GM12878 (cell line): Measurements from ENCODE around the gene EDN2. TPM values are rescaled to one million over a fixed set of nuclear protein-coding genes. Genes with fewer than 3 reads are reported as not detected.

ENCODE experiments used
- ATAC-seq: fragments of 200-7000 bp; cut with Tn5 transposase; 3 replicates; pipeline ENCODE4 v1.9.1; 2020; ENCODE audit warnings: mild to moderate bottlenecking, moderate library complexity
- BruUV-seq: library from RNA; stranded (reverse); fragments of 400-500 nt; replicated peaks from 2 replicates; lab custom pipeline; 2021; lab: Mats Ljungman, UMichigan
- CTCF ChIA-PET: fragments of 300-600 bp; sonication (Branson Sonifier 250); formaldehyde crosslinking; extraction: SDS; loops from one replicate; lab custom pipeline; 2021; ENCODE audit warnings: inconsistent platforms; lab: Yijun Ruan, JAX
- POLR2A ChIA-PET: fragments of 350-600 bp; formaldehyde crosslinking; extraction: SDS; loops from one replicate; lab custom pipeline; 2021; ENCODE audit warnings: inconsistent platforms; lab: Charles Lee
- RAD21 ChIA-PET: fragments of 300-600 bp; sonication (Branson Sonifier 250); formaldehyde crosslinking; loops from one replicate; lab custom pipeline; 2023; ENCODE audit warnings: antibody characterized with exemption; ENCODE audit not compliant: unreplicated experiment; lab: Charles Lee
- SMC1A ChIA-PET: fragments of 300-600 bp; sonication (Branson Sonifier 250); formaldehyde crosslinking; loops from one replicate; lab custom pipeline; 2023; ENCODE audit not compliant: unreplicated experiment, uncharacterized antibody; lab: Charles Lee
- DNase-seq: peaks from one replicate; pipeline ENCODE4 v3.0.0-alpha.2; 2011; ENCODE audit warnings: low read depth, low spot score
- FAIRE-seq: peaks from 3 replicates; lab custom pipeline; 2011; peaks lifted over from hg19 to GRCh38; lab: Jason Lieb, UNC
- H2AFZ ChIP-seq: 2 replicates; pipeline ENCODE4 v1.6.0; 2011; ENCODE audit warnings: low read depth, low read length, control low read depth; ENCODE audit not compliant: control insufficient read depth
- H3K27ac ChIP-seq: 2 replicates; pipeline ENCODE4 v1.5.1; 2011; ENCODE audit warnings: control low read depth; ENCODE audit not compliant: control insufficient read depth, insufficient read depth
- H3K27me3 ChIP-seq, 2 experiments: replicated peaks in 1 of 2; 2 replicates each; pipeline versions ENCODE4 v1.6.0 to v1.6.1; 2011; ENCODE audit warnings: low read length in 1 of 2; ENCODE audit not compliant: control insufficient read depth in 2 of 2, insufficient read depth in 2 of 2
- H3K36me3 ChIP-seq, 2 experiments: 2 replicates each; pipeline ENCODE4 v1.5.1; 2011; ENCODE audit warnings: low read length in 1 of 2; ENCODE audit not compliant: control insufficient read depth in 2 of 2, insufficient read depth in 2 of 2
- H3K4me1 ChIP-seq: 2 replicates; pipeline ENCODE4 v1.6.1; 2011; ENCODE audit warnings: mild to moderate bottlenecking, low read length, moderate library complexity, mixed read lengths; ENCODE audit not compliant: control insufficient read depth, insufficient read depth
- H3K4me2 ChIP-seq: 2 replicates; pipeline ENCODE4 v1.6.0; 2011; ENCODE audit warnings: control low read depth; ENCODE audit not compliant: control insufficient read depth, insufficient read depth
- H3K4me3 ChIP-seq: fragments of 200-600 bp; sonication (generic); 2 replicates; pipeline ENCODE4 v1.5.1; 2016
- H3K79me2 ChIP-seq: 2 replicates; pipeline ENCODE4 v1.6.0; 2011; ENCODE audit warnings: low read length; ENCODE audit not compliant: control insufficient read depth, insufficient read depth
- H3K9ac ChIP-seq: 2 replicates; pipeline ENCODE4 v1.8.0; 2011; ENCODE audit warnings: low read length, control low read depth, mixed read lengths; ENCODE audit not compliant: control insufficient read depth, insufficient read depth
- H3K9me3 ChIP-seq: replicated peaks from 3 replicates; pipeline ENCODE4 v1.5.1; 2011; ENCODE audit warnings: mild to moderate bottlenecking, low read length; ENCODE audit not compliant: control insufficient read depth, insufficient read depth
- H4K20me1 ChIP-seq: 2 replicates; pipeline ENCODE4 v1.6.0; 2011; ENCODE audit not compliant: control insufficient read depth, insufficient read depth
- EZH2 ChIP-seq: IDR thresholded peaks from 2 replicates; pipeline ENCODE4 v1.6.1; 2012; ENCODE audit warnings: low read depth, mild to moderate bottlenecking, control low read depth, inconsistent platforms, low read length, borderline replicate concordance; ENCODE audit not compliant: control insufficient read depth
- FOXK2 ChIP-seq: fragments of 450-650 bp; IDR thresholded peaks from 2 replicates; pipeline ENCODE4 v1.6.1; 2017; ENCODE audit warnings: mild to moderate bottlenecking, moderate library complexity
- MAX ChIP-seq: IDR thresholded peaks from 2 replicates; pipeline ENCODE4 v1.6.1; 2012; ENCODE audit warnings: low read depth, low read length, improper control_type of control experiment
- NFYA ChIP-seq: IDR thresholded peaks from 2 replicates; pipeline ENCODE4 v1.6.1; 2011; ENCODE audit warnings: low read depth, mild to moderate bottlenecking, low read length, improper control_type of control experiment, borderline replicate concordance
- NFYB ChIP-seq: IDR thresholded peaks from 2 replicates; pipeline ENCODE4 v1.6.1; 2011; ENCODE audit warnings: low read depth, mild to moderate bottlenecking, low read length, improper control_type of control experiment, moderate library complexity; ENCODE audit not compliant: insufficient read depth
- PKNOX1 ChIP-seq: fragments of 450-650 bp; IDR thresholded peaks from 2 replicates; pipeline ENCODE4 v1.6.1; 2016; ENCODE audit warnings: mild to moderate bottlenecking
- SKIL ChIP-seq: fragments of 450-650 bp; IDR thresholded peaks from 2 replicates; pipeline ENCODE4 v1.6.1; 2017; ENCODE audit warnings: mild to moderate bottlenecking, low read depth, inconsistent platforms; ENCODE audit not compliant: poor library complexity, severe bottlenecking
- SMAD5 ChIP-seq: IDR thresholded peaks from 2 replicates; pipeline ENCODE4 v1.6.1; 2016; ENCODE audit warnings: antibody characterized with exemption, low read depth
- SPI1 ChIP-seq: IDR thresholded peaks from 2 replicates; pipeline ENCODE4 v1.6.1; 2011; ENCODE audit warnings: low read depth, mild to moderate bottlenecking, low read length, moderate library complexity, borderline replicate concordance; ENCODE audit not compliant: insufficient read depth
- WGBS: methylation state at CpG from one replicate; pipeline ENCODE4 v1.1.6; 2016; ENCODE audit warnings: low lambda C conversion rate; ENCODE audit not compliant: insufficient replicate concordance, insufficient coverage; ENCODE audit errors: missing lambda C conversion rate; 5-methylcytosine and 5-hydroxymethylcytosine counted together
- in situ Hi-C: fragments of 300-500 bp; cut with MboI; formaldehyde crosslinking; loops from 9 replicates; pipeline ENCODE4 v1.14.3; 2018; ENCODE audit warnings: mixed read lengths
- intact Hi-C: fragments of 100-400 bp; cut with micrococcal nuclease; formaldehyde crosslinking; loops from one replicate; pipeline ENCODE4 v1.14.2; 2022; ENCODE audit not compliant: unreplicated experiment
- polyA plus RNA-seq, 11 experiments: library from polyadenylated mRNA; depleted of rRNA in 4 of 11; unstranded in 6 of 11; stranded (reverse) in 5 of 11; fragments of >200 nt; fragmentation: Nextera tagmentation in 4 of 11; fragmentation: Illumina TruSeq in 1 of 11; extraction: Ambion mirVana in 4 of 11; extraction: Trizol in 1 of 11; gene quantifications; 1 replicate in 1 of 11; 2 replicates in 10 of 11; pipeline versions ENCODE4 v1.2.1 to v1.2.3, GENCODE V29; 2011 to 2016; ENCODE audit warnings: inconsistent platforms in 2 of 11, missing spikeins in 2 of 11, low read depth in 1 of 11
- total RNA-seq, 4 experiments: library from RNA; depleted of rRNA in 3 of 4; stranded (reverse); fragments of >200 nt in 3 of 4; fragmentation: Illumina TruSeq in 1 of 4; extraction: Trizol in 1 of 4; gene quantifications; 2 replicates each; pipeline versions ENCODE4 v1.2.1 to v1.2.3, GENCODE V29; 2013 to 2021
- TF ChIP-seq, protein P1 (sequence below): IDR thresholded peaks from 2 replicates; pipeline ENCODE4 v1.6.1; 2012; ENCODE audit warnings: improper control_type of control experiment, low read depth, low read length; ENCODE audit not compliant: insufficient replicate concordance
- TF ChIP-seq, protein P2 (sequence below), 3 experiments: IDR thresholded peaks in 2 of 3; conservative IDR thresholded peaks in 1 of 3; 2 replicates each; pipeline ENCODE4 v1.5.1; 2011; ENCODE audit warnings: low read depth in 3 of 3, low read length in 3 of 3, mild to moderate bottlenecking in 3 of 3, control low read depth in 2 of 3, moderate library complexity in 2 of 3, inconsistent platforms in 1 of 3, mixed read lengths in 1 of 3; ENCODE audit not compliant: control insufficient read depth in 2 of 3, insufficient read depth in 1 of 3; ENCODE audit errors: extremely low read depth in 1 of 3

The EDN2 gene
- total and polyA plus RNA-seq, 10 of the 15 experiments (the other 5 are each of a cell fraction or from before 2014, with no cell fraction given) = 0.11 to 1.5 (median 0.43) TPM; not detected in 1

DNA sequence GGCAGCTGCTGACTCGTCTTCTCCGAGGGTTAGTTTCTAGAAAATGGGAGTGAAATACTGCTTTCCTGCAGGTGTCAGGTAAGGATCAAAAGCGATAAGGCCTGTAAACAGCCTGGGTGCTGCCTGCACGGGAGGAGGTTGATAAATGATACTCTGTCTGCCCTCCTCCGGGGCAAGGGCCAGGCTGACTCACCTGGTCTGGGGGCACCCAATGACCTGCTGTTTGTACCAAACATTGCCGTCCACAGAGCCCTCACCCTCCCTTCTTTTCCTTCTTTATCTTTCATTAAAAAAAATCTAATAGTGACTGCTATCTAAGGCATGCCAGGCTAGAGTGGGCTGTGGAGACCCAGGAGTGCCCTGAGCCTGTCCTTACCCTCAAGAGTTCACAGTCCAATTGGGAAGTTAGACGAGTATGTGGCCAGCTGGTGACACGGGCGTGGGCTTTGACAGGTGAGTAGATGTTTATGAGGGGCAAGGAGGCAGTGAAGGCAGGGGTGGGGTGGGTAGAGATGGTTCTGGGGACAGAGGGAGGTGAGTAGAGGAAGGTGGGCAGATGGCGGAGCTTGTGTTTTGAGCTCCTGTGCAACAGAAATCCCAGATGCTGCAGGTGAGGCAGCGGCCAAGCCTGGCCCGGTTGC is 16.2 kb downstream of the EDN2 start:
- Histone ChIP-seq H3K27ac (no peak overlapping the region), H3K4me2 (no peak overlapping the region), H3K9ac (no peak overlapping the region), H3K27me3 (no peaks in the 10 kb centered on the region; a peak in 1 of 4 replicates), H4K20me1 (no peaks in the 10 kb centered on the region), H3K4me3 (no peak overlapping the region), H3K79me2 (no peaks in the 10 kb centered on the region), H3K36me3 (no peaks in the 10 kb centered on the region), H3K9me3 (no peaks in the 10 kb centered on the region), H3K4me1 (no peaks in the 10 kb centered on the region), H2AFZ (no peak overlapping the region)
- ATAC-seq = no peak
- intact Hi-C loops = no loop called here
- RAD21 ChIA-PET = no interaction called here
- 28% methylated on average over 10 of the region's 12 CpGs for WGBS
- BruUV-seq = no TSS peak
- no peak for FAIRE-seq
- CTCF ChIA-PET = interaction anchor here (1.0 kb wide), 2 partner anchors 15 to 26 kb away, joined by 3 read pairs; no protein-coding TSS in a partner anchor
- POLR2A ChIA-PET = no interaction called here
- DNase-seq = no peak
- SMC1A ChIA-PET = no interaction called here
- in situ Hi-C loops = no loop called here
- TF ChIP-seq FOXK2 = no peak
- TF ChIP-seq, protein P1, sequence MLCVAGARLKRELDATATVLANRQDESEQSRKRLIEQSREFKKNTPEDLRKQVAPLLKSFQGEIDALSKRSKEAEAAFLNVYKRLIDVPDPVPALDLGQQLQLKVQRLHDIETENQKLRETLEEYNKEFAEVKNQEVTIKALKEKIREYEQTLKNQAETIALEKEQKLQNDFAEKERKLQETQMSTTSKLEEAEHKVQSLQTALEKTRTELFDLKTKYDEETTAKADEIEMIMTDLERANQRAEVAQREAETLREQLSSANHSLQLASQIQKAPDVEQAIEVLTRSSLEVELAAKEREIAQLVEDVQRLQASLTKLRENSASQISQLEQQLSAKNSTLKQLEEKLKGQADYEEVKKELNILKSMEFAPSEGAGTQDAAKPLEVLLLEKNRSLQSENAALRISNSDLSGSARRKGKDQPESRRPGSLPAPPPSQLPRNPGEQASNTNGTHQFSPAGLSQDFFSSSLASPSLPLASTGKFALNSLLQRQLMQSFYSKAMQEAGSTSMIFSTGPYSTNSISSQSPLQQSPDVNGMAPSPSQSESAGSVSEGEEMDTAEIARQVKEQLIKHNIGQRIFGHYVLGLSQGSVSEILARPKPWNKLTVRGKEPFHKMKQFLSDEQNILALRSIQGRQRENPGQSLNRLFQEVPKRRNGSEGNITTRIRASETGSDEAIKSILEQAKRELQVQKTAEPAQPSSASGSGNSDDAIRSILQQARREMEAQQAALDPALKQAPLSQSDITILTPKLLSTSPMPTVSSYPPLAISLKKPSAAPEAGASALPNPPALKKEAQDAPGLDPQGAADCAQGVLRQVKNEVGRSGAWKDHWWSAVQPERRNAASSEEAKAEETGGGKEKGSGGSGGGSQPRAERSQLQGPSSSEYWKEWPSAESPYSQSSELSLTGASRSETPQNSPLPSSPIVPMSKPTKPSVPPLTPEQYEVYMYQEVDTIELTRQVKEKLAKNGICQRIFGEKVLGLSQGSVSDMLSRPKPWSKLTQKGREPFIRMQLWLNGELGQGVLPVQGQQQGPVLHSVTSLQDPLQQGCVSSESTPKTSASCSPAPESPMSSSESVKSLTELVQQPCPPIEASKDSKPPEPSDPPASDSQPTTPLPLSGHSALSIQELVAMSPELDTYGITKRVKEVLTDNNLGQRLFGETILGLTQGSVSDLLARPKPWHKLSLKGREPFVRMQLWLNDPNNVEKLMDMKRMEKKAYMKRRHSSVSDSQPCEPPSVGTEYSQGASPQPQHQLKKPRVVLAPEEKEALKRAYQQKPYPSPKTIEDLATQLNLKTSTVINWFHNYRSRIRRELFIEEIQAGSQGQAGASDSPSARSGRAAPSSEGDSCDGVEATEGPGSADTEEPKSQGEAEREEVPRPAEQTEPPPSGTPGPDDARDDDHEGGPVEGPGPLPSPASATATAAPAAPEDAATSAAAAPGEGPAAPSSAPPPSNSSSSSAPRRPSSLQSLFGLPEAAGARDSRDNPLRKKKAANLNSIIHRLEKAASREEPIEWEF = no peak
- no peak for TF ChIP-seq PKNOX1
- no peak for TF ChIP-seq SKIL
- TF ChIP-seq SPI1 = no peak
- no peak for TF ChIP-seq NFYB
- TF ChIP-seq, protein P2, sequence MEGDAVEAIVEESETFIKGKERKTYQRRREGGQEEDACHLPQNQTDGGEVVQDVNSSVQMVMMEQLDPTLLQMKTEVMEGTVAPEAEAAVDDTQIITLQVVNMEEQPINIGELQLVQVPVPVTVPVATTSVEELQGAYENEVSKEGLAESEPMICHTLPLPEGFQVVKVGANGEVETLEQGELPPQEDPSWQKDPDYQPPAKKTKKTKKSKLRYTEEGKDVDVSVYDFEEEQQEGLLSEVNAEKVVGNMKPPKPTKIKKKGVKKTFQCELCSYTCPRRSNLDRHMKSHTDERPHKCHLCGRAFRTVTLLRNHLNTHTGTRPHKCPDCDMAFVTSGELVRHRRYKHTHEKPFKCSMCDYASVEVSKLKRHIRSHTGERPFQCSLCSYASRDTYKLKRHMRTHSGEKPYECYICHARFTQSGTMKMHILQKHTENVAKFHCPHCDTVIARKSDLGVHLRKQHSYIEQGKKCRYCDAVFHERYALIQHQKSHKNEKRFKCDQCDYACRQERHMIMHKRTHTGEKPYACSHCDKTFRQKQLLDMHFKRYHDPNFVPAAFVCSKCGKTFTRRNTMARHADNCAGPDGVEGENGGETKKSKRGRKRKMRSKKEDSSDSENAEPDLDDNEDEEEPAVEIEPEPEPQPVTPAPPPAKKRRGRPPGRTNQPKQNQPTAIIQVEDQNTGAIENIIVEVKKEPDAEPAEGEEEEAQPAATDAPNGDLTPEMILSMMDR (IDR thresholded peaks at IDR 0.05 in 2 of 3, conservative IDR thresholded peaks at IDR 0.05 in 1 of 3; ENCODE audit: control insufficient read depth in 2 of 3, extremely low read depth in 1 of 3, insufficient read depth in 1 of 3, low read depth in 3 of 3, low read length in 3 of 3) = no peak
- TF ChIP-seq NFYA = no peak
- no peak for TF ChIP-seq EZH2
- TF ChIP-seq MAX = no peak
- no peak for TF ChIP-seq SMAD5
